ES-I3 (cell line): Measurements from ENCODE around the gene CYP39A1.

Experiments used
- H3K36me3 ChIP-seq: 2 replicates; pipeline ENCODE4 v1.6.1; 2013; ENCODE audit warnings: mild to moderate bottlenecking, low read length, control low read depth, moderate library complexity; ENCODE audit not compliant: insufficient read depth
- H3K4me1 ChIP-seq: 2 replicates; pipeline ENCODE4 v1.6.1; 2013; ENCODE audit warnings: mild to moderate bottlenecking, control low read depth, low read length; ENCODE audit not compliant: insufficient read depth
- H3K9ac ChIP-seq: 2 replicates; pipeline ENCODE4 v1.6.1; 2013; ENCODE audit warnings: low read depth, mild to moderate bottlenecking, low read length, moderate library complexity
- H3K9me3 ChIP-seq: 2 replicates; pipeline ENCODE4 v1.6.1; 2013; ENCODE audit warnings: mild to moderate bottlenecking, low read length, moderate library complexity; ENCODE audit not compliant: control insufficient read depth, insufficient read depth

CYP39A1 gene

DNA sequence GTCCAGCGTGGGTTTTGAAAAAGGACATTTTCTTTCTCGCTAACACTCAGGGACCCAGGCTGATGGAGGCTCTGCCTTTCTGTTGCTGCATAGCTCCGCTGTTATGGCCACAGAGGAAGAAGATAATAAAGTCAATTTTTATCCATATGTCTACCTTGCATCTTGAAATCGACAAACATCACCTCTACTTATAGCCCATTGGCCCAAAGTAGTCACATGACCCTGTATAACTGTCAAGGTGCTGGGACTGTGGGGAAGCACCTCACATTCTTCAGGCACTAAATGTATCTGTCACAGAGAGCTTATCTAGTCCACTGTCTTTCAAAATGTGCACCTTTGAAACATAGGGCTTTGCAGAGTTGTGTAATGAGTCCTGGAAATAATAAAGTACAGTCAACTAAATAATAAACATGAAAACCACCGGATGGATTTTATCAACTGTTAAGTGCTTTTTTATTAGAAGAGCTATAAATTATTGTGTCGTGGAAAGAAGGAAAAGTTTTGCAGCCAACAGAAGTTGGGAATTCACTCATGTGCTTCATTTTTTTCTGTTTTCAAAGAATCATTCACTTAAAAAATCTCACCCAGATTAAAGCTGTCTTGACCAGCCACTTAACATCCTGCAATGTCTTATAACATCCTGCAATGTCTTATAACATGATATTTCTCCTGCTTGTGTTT is 113.7 kb downstream of the CYP39A1 start:
- peaks cover under 1% of the 10 kb centered on the region; the same call in 1 of the 2 replicates for H3K9me3 ChIP-seq
- no peak overlapping the region for H3K9ac ChIP-seq
- H3K4me1 ChIP-seq = no peaks in the 10 kb centered on the region
- no peaks in the 10 kb centered on the region for H3K36me3 ChIP-seq

DNA sequence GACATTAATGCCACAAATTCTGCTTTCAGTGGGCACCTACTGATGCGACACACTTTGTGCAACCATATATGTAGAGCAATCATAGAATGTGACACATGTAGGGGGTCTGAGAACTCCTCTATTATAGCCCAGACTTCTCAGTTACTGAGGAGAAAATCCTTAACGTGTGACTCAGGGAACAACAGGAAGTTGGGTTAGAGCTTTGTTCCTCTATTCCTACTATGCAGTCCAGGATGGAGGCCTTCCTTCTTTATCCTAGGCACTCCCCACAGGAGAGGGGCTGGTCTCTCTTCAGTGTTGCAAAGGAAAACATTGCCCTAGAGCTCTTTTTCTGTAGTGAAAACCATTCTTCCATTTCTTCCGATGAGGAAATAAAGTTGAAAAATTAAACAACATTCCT is 121.7 kb downstream of the CYP39A1 start:
- Histone ChIP-seq H3K36me3 (no peaks in the 10 kb centered on the region), H3K9ac (no peak overlapping the region), H3K4me1 (peaks cover 15% of the 10 kb centered on the region), H3K9me3 (no peaks in the 10 kb centered on the region)

DNA sequence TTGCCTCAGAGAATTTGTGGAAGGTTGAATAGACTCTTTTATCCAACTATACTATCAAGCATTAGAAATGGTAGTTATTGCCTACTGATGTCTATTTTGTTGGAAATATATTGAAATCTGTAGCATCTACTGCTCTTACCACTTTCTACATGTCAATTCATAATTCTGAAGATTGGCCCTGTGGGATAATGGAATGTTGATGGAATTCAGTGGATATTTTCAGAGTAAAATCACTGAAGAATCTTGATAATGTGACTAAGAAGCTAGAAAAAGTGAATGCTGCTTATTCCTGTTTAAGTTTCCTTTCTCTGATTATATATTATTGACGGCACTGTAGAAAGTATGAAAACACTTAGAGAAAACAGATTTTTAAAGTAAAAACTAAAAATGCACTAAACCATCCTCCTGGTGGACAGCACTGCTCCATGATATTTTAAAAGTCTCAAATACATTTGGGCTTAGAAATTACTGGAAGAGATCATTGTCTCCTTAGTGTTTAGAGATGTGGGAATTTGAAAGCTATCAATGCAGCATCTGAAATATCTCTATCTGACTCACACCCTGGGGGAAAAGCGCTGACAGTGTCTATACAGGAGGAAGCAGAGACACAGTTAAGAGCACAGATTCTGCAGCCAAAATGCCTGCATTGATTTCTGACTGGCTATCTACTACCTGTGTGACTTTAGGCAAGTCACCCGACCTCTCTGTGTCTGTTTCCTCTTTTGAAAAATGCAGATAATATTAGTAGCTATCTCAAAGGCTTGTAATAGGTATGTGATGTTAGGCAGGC is 123.5 kb downstream of the CYP39A1 start:
- no peaks in the 10 kb centered on the region for H3K9me3 ChIP-seq
- H3K4me1 ChIP-seq = peaks cover 15% of the 10 kb centered on the region
- no peak overlapping the region for H3K9ac ChIP-seq
- no peaks in the 10 kb centered on the region for H3K36me3 ChIP-seq

DNA sequence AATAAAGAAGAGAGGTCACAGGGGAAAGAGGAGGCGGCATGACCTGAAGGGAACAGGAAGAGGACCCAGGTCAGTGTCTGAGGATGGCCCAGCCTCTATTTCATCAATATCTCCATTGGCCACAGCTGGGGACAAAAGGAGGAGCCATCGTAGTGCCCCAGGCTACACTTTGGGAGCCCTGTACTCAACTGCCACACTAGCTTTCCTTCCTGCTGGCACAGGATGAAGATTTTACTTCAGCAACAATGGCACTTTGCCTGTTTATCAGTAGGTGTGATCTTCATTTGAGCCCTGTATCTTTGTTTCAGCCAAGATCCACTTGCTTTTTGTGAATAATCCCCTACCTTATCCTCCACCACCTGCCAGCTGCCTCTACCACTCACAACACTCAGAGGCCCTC is 126.0 kb downstream of the CYP39A1 start:
- Histone ChIP-seq H3K9ac (no peak overlapping the region), H3K36me3 (no peaks in the 10 kb centered on the region), H3K9me3 (no peaks in the 10 kb centered on the region), H3K4me1 (peaks cover 15% of the 10 kb centered on the region)

DNA sequence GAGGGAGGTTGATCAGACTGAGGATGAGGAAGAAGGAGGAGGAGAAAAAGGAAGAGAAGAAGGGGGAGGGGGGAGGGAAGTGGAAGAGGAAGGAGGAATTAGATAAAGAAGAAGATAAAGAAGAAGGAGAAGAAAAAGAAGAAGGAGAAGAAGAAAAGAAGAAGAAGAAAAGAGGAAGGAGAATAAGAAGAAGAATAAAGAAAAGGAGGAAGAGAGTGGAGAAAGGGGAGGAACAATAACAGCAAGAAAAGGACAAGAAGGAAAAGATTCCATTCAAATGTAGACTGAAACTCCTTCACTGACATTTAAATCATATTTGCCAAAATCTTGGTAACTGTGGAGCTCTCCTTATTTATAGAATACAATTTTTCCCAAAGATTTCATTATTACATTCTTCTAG is 127.0 kb downstream of the CYP39A1 start:
- no peaks in the 10 kb centered on the region for H3K9me3 ChIP-seq
- no peaks in the 10 kb centered on the region for H3K36me3 ChIP-seq
- H3K9ac ChIP-seq = no peak overlapping the region
- H3K4me1 ChIP-seq = peaks cover 6% of the 10 kb centered on the region

DNA sequence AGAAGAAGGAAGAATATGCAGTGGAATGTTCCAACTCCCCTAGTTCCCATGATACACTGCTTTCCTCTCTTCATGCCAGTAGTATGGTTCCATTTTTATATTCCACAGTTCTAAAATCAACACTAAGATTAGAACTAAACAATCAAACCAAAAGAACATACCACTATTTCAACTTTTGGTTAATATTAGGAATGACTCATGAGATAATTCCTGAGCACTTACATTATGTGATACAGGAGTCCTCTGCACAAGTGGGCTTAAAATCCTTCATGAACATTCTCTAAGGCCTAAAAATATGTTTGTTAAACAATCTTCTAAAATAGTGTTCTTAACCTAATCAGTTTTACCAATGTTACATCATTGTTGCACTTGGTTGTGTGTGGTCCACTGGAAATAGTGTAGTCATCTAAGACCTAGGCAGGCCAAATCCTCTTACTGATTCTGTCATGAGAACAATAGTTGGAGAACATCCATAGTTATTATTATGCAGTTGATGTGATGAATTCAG is 131.1 kb downstream of the CYP39A1 start:
- Histone ChIP-seq H3K4me1 (no peaks in the 10 kb centered on the region), H3K9me3 (no peaks in the 10 kb centered on the region), H3K36me3 (no peaks in the 10 kb centered on the region), H3K9ac (no peak overlapping the region)

DNA sequence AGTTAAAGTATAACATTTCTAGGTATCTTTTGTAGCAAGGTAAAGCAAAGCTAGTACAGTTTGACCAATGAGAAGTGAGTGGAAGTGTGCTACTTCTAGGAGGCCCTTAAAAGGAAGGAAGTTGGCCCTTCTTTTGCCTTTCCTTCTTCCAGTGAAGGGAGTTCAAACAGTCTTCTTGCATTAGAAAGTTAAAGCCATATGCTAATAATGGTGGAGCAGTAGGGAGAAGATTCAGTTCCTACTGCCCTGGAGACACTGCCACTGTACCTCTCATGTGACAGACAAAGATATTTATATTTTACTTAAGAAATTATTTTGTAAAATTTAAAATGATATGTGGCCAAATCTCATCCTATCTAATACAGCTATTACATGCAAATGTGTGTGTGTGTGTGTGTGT is 135.4 kb downstream of the CYP39A1 start:
- H3K9ac ChIP-seq = no peak overlapping the region
- no peaks in the 10 kb centered on the region for H3K36me3 ChIP-seq
- no peaks in the 10 kb centered on the region for H3K9me3 ChIP-seq
- H3K4me1 ChIP-seq = no peaks in the 10 kb centered on the region

DNA sequence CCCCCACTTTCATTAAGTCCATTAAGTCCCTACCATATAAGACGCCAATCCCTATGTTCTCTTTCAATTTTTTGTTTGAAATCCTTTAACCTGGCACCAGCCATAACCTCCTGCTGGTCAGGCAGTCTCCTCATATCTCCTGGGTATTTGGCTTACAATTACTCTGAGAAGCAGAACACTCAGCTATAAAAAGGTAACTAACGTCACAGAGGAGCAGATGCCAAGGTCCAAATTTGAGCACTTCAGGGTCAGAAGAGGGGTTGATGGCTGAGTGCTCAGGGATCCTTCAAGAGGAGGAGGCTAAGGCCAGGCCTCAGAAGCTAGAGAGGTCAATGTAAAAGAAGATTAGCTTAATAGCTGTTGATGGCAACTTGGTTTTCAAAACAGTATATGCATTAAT is 139.1 kb downstream of the CYP39A1 start:
- Histone ChIP-seq H3K4me1 (no peaks in the 10 kb centered on the region), H3K9me3 (no peaks in the 10 kb centered on the region), H3K36me3 (no peaks in the 10 kb centered on the region), H3K9ac (no peak overlapping the region)

DNA sequence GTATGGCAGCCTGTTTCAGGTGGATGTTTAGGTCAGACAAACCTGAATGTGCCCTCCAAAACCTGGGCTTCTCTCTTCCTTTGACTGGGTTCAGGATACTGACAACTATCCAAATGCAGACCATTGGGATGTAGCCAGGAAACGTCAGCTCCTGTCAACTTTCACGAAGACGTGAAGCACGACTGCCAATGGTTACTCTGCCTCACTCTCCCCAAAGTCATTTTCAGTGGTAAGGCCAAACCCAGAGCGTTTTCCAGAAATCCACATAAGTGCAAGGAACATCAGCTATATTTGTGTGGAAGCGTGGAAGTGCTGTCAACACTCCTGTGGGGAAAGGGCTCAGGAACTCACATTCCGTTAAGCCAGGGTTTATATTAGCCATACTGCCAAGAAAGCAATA is 141.3 kb downstream of the CYP39A1 start:
- no peaks in the 10 kb centered on the region for H3K36me3 ChIP-seq

DNA sequence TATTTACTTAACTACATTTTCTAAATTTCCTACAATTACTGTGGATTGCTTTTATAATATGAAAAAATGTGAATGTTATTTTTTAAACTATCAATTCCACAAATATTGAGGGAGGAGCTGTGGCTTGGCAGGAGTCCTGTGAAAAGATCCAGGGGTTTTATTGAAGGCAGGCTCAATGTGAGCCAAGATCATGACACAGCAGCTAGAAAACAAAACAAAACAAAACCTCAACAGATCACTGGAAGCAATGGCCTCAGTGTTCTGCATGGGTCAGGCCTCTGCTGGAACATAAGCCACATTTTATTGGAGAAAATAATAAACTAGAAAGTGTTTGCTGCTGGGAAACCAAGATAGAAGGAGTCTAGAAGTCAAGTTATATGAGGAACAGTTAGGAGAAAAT is 142.0 kb downstream of the CYP39A1 start:
- no peaks in the 10 kb centered on the region for H3K4me1 ChIP-seq
- H3K9me3 ChIP-seq = no peaks in the 10 kb centered on the region
- H3K9ac ChIP-seq = no peak overlapping the region
- H3K36me3 ChIP-seq = no peaks in the 10 kb centered on the region

More for the DNA sequence above, 141.3 kb downstream of the CYP39A1 start:
- Histone ChIP-seq H3K9me3 (no peaks in the 10 kb centered on the region), H3K4me1 (no peaks in the 10 kb centered on the region), H3K9ac (no peak overlapping the region)

DNA sequence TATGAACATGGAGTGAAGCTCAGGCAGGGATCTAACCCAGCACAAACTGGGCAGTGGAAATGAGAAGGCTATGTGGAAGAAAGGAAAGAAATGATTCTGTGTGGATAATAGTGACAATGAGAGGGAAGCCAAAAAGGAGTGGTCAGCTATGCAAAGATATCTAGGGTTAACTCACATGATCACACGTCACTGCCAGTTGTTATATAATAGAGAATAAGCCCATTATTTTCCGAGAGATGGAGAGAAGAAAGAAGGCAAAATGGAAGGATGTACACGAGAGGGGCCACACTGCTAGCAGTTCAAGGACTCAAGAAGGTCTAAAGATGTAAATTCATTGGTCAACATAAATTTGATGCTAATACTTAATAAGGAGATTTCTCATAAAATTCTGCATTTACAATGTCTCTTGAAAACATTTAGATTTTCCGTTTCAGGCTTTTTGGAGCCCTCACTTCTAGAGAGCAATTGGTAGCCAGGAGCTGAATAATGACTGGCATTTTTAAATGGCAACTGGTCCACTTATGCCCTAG is 142.6 kb downstream of the CYP39A1 start:
- no peaks in the 10 kb centered on the region for H3K9me3 ChIP-seq
- no peaks in the 10 kb centered on the region for H3K4me1 ChIP-seq
- H3K9ac ChIP-seq = no peak overlapping the region
- H3K36me3 ChIP-seq = no peaks in the 10 kb centered on the region

DNA sequence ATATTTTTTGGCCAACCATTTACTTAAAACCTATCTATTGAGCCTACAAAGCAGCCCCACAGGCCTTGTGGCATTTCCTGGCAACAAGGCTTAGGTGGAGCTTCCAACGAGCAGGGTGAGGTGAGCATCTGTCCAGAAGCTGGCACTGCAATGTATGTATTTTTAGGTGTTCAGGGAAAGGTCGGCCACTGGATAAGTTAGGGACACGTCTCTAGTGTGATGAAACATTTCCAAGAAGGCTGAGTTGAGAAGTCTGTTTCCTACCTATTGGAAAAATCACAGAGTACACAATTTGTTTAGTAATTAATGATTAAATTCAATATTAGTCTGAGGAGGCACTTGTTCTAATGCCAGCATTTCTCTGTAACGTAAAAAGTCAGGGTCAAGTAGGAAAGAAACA is 143.6 kb downstream of the CYP39A1 start:
- Histone ChIP-seq H3K9ac (no peak overlapping the region), H3K36me3 (no peaks in the 10 kb centered on the region), H3K9me3 (no peaks in the 10 kb centered on the region), H3K4me1 (no peaks in the 10 kb centered on the region)

DNA sequence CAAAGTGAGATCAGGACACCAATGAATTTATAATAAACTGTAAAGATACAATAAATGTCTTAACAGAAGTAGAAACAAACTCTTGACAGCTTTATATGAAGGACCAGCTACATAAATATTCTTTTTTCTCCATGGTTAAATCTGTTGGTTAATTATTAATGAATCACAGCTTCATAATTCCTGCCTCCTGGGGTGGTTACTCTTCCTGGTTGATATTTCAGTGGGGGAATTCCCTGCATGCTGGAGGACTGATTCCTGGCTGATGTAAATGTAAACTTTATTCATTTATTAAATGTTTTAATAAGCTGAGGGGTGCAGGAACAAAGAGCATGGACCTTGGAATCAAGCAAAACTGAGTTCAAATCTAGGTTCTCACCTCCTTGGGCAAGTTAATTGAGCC is 145.2 kb downstream of the CYP39A1 start:
- no peak overlapping the region for H3K9ac ChIP-seq
- H3K9me3 ChIP-seq = no peaks in the 10 kb centered on the region
- H3K36me3 ChIP-seq = no peaks in the 10 kb centered on the region
- no peaks in the 10 kb centered on the region for H3K4me1 ChIP-seq

DNA sequence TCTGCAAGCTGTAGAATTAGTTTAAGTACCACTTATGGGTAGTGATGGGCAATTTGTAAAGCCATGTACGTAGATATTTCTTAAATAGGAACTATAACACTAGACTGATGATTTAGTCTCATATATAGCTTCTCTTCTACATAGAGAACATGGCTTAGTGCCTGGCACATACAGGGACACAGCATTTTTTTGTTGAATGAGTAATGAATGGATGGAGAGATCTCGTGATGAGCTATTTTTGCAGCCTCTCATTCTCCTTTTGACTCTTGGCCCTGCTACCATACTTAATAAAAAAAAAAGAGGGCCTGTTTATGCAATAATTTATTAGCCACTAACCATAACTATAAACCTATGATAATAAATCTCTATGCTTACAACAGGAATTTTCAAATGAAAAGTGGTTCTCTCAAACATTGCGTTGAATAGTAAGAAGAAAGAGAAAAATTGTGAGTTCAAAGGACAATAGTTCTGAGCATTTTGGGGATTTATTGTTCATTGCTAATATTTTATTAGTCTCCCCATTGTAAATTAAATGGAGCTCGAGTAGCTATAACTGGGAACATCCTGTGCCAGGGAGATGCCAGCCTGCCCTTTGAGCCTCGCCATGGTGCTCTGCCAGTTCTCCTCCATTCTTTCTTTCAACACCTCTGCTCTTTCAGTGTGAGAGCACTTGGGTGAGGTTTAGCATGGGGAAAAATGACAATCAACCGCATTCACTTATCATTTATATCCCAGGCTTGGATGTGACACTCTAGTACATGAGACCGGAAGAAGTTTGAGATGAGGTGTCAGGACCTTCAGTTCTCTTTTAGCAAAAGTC is 146.7 kb downstream of the CYP39A1 start:
- H3K9me3 ChIP-seq = no peaks in the 10 kb centered on the region
- H3K36me3 ChIP-seq = no peaks in the 10 kb centered on the region
- no peaks in the 10 kb centered on the region for H3K4me1 ChIP-seq
- no peak overlapping the region for H3K9ac ChIP-seq
